HCT116 (cell line): ENCODE results near the gene RAD51AP2.

Experiments used
- EGR1 ChIP-seq: IDR thresholded peaks from 2 replicates; pipeline ENCODE4 v1.6.1; 2012; ENCODE audit warnings: low read depth
- TF ChIP-seq, protein P1 (sequence below), 3 experiments: fragments of 200-600 bp in 1 of 3; sonication (generic) in 1 of 3; IDR thresholded peaks in 2 of 3; conservative IDR thresholded peaks in 1 of 3; 2 replicates each; pipeline ENCODE4 v1.5.1; 2012 to 2017; ENCODE audit warnings: low read depth in 2 of 3, low read length in 2 of 3, antibody characterized with exemption in 1 of 3, borderline replicate concordance in 1 of 3, control low read depth in 1 of 3, mild to moderate bottlenecking in 1 of 3, mixed read lengths in 1 of 3, mixed run types in 1 of 3, moderate library complexity in 1 of 3; ENCODE audit not compliant: insufficient read depth in 1 of 3

DNA sequence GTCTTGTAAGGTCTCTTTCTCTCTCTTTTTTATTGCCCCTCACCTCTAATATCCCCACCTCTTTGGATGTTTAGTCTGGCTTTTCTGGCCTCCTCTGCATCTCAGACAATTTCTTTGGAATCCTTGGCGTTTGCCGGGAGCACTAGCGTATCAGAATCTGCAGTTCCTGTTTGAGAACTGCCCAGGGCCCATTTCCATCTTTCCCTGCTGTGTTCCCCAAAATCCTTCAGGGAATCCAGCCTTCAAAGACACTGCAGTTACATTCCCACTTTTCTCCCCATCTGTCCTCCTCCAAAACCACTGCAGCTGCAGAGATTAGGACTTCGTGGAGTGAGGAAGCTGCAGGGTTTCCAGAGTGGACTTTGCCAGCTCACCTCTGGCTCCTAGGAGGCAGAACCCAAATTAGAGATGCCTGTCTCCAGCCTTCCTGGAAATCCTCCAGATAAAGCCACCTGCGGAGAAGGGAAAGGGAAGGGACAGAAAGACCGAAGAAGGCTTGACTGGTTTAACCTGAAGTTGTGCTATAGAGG is 25.0 kb upstream of the RAD51AP2 start:
- TF ChIP-seq, protein P1, sequence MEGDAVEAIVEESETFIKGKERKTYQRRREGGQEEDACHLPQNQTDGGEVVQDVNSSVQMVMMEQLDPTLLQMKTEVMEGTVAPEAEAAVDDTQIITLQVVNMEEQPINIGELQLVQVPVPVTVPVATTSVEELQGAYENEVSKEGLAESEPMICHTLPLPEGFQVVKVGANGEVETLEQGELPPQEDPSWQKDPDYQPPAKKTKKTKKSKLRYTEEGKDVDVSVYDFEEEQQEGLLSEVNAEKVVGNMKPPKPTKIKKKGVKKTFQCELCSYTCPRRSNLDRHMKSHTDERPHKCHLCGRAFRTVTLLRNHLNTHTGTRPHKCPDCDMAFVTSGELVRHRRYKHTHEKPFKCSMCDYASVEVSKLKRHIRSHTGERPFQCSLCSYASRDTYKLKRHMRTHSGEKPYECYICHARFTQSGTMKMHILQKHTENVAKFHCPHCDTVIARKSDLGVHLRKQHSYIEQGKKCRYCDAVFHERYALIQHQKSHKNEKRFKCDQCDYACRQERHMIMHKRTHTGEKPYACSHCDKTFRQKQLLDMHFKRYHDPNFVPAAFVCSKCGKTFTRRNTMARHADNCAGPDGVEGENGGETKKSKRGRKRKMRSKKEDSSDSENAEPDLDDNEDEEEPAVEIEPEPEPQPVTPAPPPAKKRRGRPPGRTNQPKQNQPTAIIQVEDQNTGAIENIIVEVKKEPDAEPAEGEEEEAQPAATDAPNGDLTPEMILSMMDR (IDR thresholded peaks at IDR 0.05 in 2 of 3, conservative IDR thresholded peaks at IDR 0.05 in 1 of 3; ENCODE audit: borderline replicate concordance in 1 of 3, insufficient read depth in 1 of 3, low read depth in 2 of 3, low read length in 2 of 3), result no peak
- TF ChIP-seq EGR1, result no peak
